HEK293T (cell line): Measurements from ENCODE around the gene UBASH3A.

Experiments used
- CTCF ChIA-PET: fragments of 350-600 bp; formaldehyde crosslinking; extraction: SDS; loops from one replicate; lab custom pipeline; 2021; ENCODE audit warnings: antibody characterized with exemption, inconsistent platforms; lab: Yijun Ruan, JAX
- POLR2A ChIA-PET: fragments of 350-600 bp; formaldehyde crosslinking; extraction: SDS; loops from one replicate; lab custom pipeline; 2020; ENCODE audit warnings: antibody characterized with exemption, inconsistent platforms; lab: Yijun Ruan, JAX
- DNase-seq: peaks from one replicate; pipeline ENCODE4 v3.0.0; 2012; ENCODE audit warnings: mixed read lengths; ENCODE audit errors: extremely low spot score
- ARNT ChIP-seq: fragments of 450-650 bp; IDR thresholded peaks from 2 replicates; pipeline ENCODE4 v1.6.1; 2017; ENCODE audit warnings: mild to moderate bottlenecking
- BHLHE40 ChIP-seq: fragments of 450-650 bp; IDR thresholded peaks from 2 replicates; pipeline ENCODE4 v1.6.1; 2016; ENCODE audit warnings: mild to moderate bottlenecking, moderate library complexity, borderline replicate concordance
- CTBP1 ChIP-seq: fragments of 450-650 bp; IDR thresholded peaks from 2 replicates; pipeline ENCODE4 v1.6.1; 2016; ENCODE audit warnings: borderline replicate concordance
- ELF4 ChIP-seq: fragments of 450-650 bp; IDR thresholded peaks from 2 replicates; pipeline ENCODE4 v1.6.1; 2017; ENCODE audit warnings: antibody characterized with exemption
- FOXA1 ChIP-seq: fragments of 450-650 bp; IDR thresholded peaks from 2 replicates; pipeline ENCODE4 v1.6.1; 2016; ENCODE audit warnings: mild to moderate bottlenecking
- FOXK2 ChIP-seq: fragments of 450-650 bp; IDR thresholded peaks from 2 replicates; pipeline ENCODE4 v1.6.1; 2016; ENCODE audit warnings: mild to moderate bottlenecking
- FOXM1 ChIP-seq: fragments of 450-650 bp; IDR thresholded peaks from 2 replicates; pipeline ENCODE4 v1.6.1; 2017; ENCODE audit warnings: mild to moderate bottlenecking, borderline replicate concordance
- HDGF ChIP-seq: fragments of 450-650 bp; IDR thresholded peaks from 2 replicates; pipeline ENCODE4 v1.6.1; 2017; ENCODE audit warnings: antibody characterized with exemption, borderline replicate concordance
- L3MBTL2 ChIP-seq: fragments of 450-650 bp; conservative IDR thresholded peaks from 2 replicates; pipeline ENCODE4 v1.6.1; 2016; ENCODE audit warnings: mild to moderate bottlenecking
- LEF1 ChIP-seq: fragments of 450-650 bp; IDR thresholded peaks from 2 replicates; pipeline ENCODE4 v1.6.1; 2017; ENCODE audit warnings: mild to moderate bottlenecking, borderline replicate concordance
- NFRKB ChIP-seq: fragments of 450-650 bp; IDR thresholded peaks from 2 replicates; pipeline ENCODE4 v1.6.1; 2016; ENCODE audit warnings: mild to moderate bottlenecking, moderate library complexity
- SP1 ChIP-seq: fragments of 450-650 bp; IDR thresholded peaks from 2 replicates; pipeline ENCODE4 v1.6.1; 2017
- SUZ12 ChIP-seq: fragments of 450-650 bp; IDR thresholded peaks from 2 replicates; pipeline ENCODE4 v1.6.1; 2016; ENCODE audit warnings: mild to moderate bottlenecking
- TARDBP ChIP-seq: fragments of 450-650 bp; IDR thresholded peaks from 2 replicates; pipeline ENCODE4 v1.6.1; 2016
- ZNF384 ChIP-seq: fragments of 450-650 bp; IDR thresholded peaks from 2 replicates; pipeline ENCODE4 v1.6.1; 2016
- TF ChIP-seq, protein P1 (sequence below): fragments of 450-650 bp; IDR thresholded peaks from 2 replicates; pipeline ENCODE4 v1.6.1; 2016

Gene UBASH3A

GRCh38 chr21:42414066-42414465 lies 10.4 kb downstream of the UBASH3A start:
- ChIA-PET CTCF (no interaction called here), POLR2A (no interaction called here)

DNA sequence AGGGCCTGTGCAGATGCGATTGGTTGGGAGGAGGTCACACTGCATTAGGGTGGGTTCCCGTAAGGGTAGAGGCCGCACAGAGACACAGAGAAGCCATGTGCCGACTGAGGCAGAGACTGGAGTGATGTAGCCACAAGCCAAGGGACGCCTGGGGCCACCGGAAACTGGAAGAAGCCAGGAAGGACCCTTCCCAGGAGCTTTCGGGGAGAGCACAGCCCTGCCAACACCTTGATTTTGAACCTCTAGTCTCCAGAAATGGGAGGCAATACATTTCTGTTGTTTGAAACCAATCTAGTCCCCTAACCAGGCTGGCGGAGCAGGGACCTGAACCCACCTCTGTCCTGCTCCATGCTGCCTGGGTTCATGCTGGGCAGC lies 10.8 kb downstream of the UBASH3A start:
- TF ChIP-seq SP1 (no peak), CTBP1 (no peak), SUZ12 (no peak), LEF1 (no peak), FOXM1 (no peak), L3MBTL2 (no peak), ARNT (no peak), NFRKB (no peak), FOXA1 (no peak), ZNF384 (no peak)
- TF ChIP-seq, protein P1, sequence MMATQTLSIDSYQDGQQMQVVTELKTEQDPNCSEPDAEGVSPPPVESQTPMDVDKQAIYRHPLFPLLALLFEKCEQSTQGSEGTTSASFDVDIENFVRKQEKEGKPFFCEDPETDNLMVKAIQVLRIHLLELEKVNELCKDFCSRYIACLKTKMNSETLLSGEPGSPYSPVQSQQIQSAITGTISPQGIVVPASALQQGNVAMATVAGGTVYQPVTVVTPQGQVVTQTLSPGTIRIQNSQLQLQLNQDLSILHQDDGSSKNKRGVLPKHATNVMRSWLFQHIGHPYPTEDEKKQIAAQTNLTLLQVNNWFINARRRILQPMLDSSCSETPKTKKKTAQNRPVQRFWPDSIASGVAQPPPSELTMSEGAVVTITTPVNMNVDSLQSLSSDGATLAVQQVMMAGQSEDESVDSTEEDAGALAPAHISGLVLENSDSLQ = no peak
- POLR2A ChIA-PET = no interaction called here
- no peak for DNase-seq
- CTCF ChIA-PET = no interaction called here

More at GRCh38 chr21:42414066-42414465, 10.4 kb downstream of the UBASH3A start:
- no peak for TF ChIP-seq FOXA1
- TF ChIP-seq FOXK2 = no peak
- TF ChIP-seq, protein P1 = no peak
- TF ChIP-seq HDGF = no peak
- no peak for TF ChIP-seq NFRKB
- TF ChIP-seq L3MBTL2 = no peak
- no peak for TF ChIP-seq ARNT
- no peak for TF ChIP-seq FOXM1
- TF ChIP-seq SP1 = no peak
- no peak for TF ChIP-seq CTBP1
- no peak for TF ChIP-seq ELF4
- no peak for TF ChIP-seq TARDBP
- DNase-seq = no peak

GRCh38 chr21:42414928-42415769 lies 11.4 kb downstream of the UBASH3A start:
- no peak for DNase-seq
- POLR2A ChIA-PET = no interaction called here
- no peak for TF ChIP-seq L3MBTL2
- no peak for TF ChIP-seq TARDBP
- TF ChIP-seq FOXK2 = no peak
- TF ChIP-seq HDGF = no peak
- no peak for TF ChIP-seq BHLHE40
- no peak for TF ChIP-seq SP1
- no peak for TF ChIP-seq ELF4
- TF ChIP-seq, protein P1 = no peak
- no peak for TF ChIP-seq LEF1
- no peak for TF ChIP-seq ARNT
- TF ChIP-seq SUZ12 = no peak
- no peak for TF ChIP-seq ZNF384
- TF ChIP-seq FOXM1 = no peak
- no peak for TF ChIP-seq CTBP1
- no peak for TF ChIP-seq NFRKB
- TF ChIP-seq FOXA1 = no peak
- CTCF ChIA-PET = no interaction called here

DNA sequence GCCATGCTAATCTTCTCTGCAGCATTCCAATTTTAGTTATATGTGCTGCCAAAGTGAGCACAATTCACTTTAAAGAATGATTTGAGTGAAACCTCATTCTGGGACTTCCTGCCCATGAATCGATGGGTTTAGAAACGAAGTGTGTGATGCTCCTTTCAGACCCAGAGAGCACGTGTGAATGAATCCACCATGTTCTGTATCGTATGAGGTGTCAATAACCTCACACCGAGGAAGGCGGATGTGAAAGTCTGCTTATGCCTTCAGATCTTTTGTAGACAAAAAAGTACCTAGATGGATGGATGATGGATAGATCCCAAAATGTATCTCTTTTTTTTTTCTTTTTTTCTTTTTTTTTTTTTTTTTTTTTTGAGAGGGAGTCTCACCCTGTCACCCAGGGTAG lies 13.8 kb downstream of the UBASH3A start:
- ChIA-PET CTCF (no interaction called here), POLR2A (no interaction called here)
- TF ChIP-seq L3MBTL2 = no peak
- no peak for TF ChIP-seq ELF4
- no peak for TF ChIP-seq FOXK2
- TF ChIP-seq FOXA1 = no peak
- no peak for TF ChIP-seq BHLHE40
- TF ChIP-seq ARNT = no peak
- no peak for TF ChIP-seq HDGF
- TF ChIP-seq LEF1 = no peak
- no peak for TF ChIP-seq TARDBP
- no peak for TF ChIP-seq ZNF384
- TF ChIP-seq SUZ12 = no peak
- TF ChIP-seq, protein P1 = no peak
- no peak for TF ChIP-seq CTBP1
- TF ChIP-seq NFRKB = no peak
- no peak for TF ChIP-seq FOXM1
- DNase-seq = no peak

GRCh38 chr21:42418886-42419285 lies 15.2 kb downstream of the UBASH3A start:
- CTCF ChIA-PET = no interaction called here
- no peak for TF ChIP-seq ELF4
- POLR2A ChIA-PET = no interaction called here
- no peak for DNase-seq

DNA sequence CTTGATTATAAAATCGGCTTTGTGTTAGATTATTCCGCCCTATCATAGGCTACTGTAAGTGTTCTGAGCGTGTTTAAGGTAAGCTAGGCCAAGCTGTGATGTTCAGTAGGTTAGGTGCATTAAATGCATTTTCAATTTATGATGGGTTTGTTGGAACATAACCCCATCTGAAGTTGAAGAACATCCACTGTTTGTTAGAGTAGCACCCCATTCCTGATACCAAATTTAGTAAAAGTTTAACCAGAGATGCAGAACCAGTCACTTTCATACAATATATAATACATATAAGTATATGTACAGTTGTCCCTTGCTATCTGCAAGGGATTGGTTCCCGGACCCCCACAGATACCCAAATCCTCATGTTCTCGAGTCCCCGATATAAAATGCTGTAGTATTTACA lies 16.1 kb downstream of the UBASH3A start:
- POLR2A ChIA-PET = interaction anchor here (1.0 kb wide), 1 partner anchor 9 kb away, joined by 3 read pairs; no protein-coding TSS in a partner anchor
- TF ChIP-seq BHLHE40 = no peak
- no peak for TF ChIP-seq SUZ12
- TF ChIP-seq, protein P1 = no peak
- no peak for TF ChIP-seq ZNF384
- TF ChIP-seq FOXA1 = no peak
- TF ChIP-seq NFRKB = no peak
- no peak for TF ChIP-seq FOXK2
- no peak for TF ChIP-seq LEF1
- no peak for TF ChIP-seq TARDBP
- no peak for TF ChIP-seq SP1
- TF ChIP-seq ELF4 = no peak
- no peak for TF ChIP-seq HDGF
- TF ChIP-seq CTBP1 = no peak
- no peak for TF ChIP-seq L3MBTL2
- TF ChIP-seq ARNT = no peak
- TF ChIP-seq FOXM1 = no peak
- CTCF ChIA-PET = no interaction called here
- DNase-seq = no peak
